Head of caudate nucleus (tissue), 42 donors: ENCODE results near the gene FAM170A.

Experiments used
- DNase-seq, 42 donors: peaks; one replicate each; pipeline versions ENCODE4 v3.0.0 to v3.0.0-alpha.2; 2020 to 2021; ENCODE audit warnings: mixed read lengths in 7 of 42
- intact Hi-C: fragments of 100-400 bp; cut with DNase I; formaldehyde crosslinking; loops from one replicate; pipeline ENCODE4 v1.15.0; 2022

The FAM170A gene

GRCh38 chr5:119629339-119629738, at the start of gene FAM170A:
TSS of gene FAM170A (plus strand) at chr5:119629558. CDS start at chr5:119629769, 211 bp downstream.
- intact Hi-C loops, result no loop called here
- no peak for DNase-seq

DNA sequence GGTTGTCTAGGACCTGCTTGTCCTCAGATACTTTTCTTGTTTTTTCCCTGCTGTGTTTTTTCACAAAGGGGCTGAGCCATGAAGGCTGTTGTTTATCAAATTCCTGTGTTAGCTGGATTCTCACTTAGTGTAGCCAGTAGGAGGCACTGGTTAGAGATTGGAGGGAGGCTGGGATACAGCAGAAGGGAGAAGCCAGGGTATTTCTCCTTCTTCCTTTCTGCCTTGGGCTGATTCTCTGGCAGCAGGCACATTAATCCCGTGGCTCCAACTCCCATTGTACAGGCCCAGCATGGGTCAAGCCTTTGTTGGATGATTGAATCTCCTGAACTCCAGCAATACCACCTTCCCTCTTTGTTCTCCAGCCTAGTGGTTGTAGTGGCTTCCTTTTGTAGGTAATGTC, 46.4 kb upstream of the FAM170A start:
- intact Hi-C loops, result no loop called here
- no peak for DNase-seq

DNA sequence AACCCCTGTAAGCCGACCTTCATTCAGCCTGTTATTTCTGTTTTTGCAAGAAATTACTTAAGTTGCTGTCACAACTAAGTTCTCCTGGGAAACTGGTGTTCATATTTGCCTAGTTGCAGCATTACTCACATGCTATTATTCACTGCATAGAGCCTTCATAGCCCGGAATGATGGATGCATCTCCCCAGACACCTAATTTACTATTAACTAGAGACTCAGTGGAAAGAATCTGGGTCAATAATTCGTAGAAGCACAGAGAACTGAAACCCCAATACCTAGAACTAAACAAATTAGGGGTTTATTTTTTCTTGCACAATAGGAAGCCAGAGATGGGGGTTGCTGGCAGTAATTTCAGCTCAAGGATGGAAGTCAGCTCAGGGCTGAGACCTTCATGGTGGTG, 45.7 kb upstream of the FAM170A start:
- intact Hi-C loops, result no loop called here
- DNase-seq, result no peak

GRCh38 chr5:119596046-119596445, 33.3 kb upstream of the FAM170A start:
- DNase-seq, result peak in 18 of 42 donors; percentile 10 to 75 (median 24)
- intact Hi-C loops, result no loop called here

- intact Hi-C loops, result no loop called here
- no peak for DNase-seq
Measured at GRCh38 chr5:119597728-119598298, 31.5 kb upstream of the FAM170A start.

- intact Hi-C loops, result no loop called here
Measured at GRCh38 chr5:119613937-119614336, 15.4 kb upstream of the FAM170A start.

DNA sequence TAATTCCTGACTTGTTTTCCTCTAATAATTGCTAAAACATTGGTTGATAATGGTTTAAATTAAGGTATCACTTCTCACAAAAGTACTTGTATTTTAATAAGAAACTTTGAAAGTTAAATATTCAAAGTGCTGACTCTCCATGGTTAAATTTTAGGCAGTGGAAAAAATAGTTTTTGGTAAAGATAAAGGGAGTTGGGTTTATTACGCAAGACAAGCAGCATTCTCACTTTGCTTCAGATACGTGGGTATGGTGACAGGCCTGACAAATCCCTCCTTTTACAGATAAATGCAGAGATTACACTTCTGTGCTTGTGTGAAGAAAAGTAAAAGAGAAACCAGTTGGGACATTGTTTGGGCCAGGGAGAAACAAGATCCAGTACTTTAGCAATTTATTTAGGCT, 14.5 kb upstream of the FAM170A start:
- DNase-seq, result no peak
- intact Hi-C loops, result no loop called here

More at GRCh38 chr5:119613937-119614336, 15.4 kb upstream of the FAM170A start:
- no peak for DNase-seq

- DNase-seq, result no peak
- intact Hi-C loops, result no loop called here
Measured at GRCh38 chr5:119626086-119626485, 3.3 kb upstream of the FAM170A start.

GRCh38 chr5:119630752-119631440, 1.5 kb downstream of the FAM170A start:
- intact Hi-C loops, result no loop called here
- DNase-seq, result no peak

- DNase-seq, result no peak
- intact Hi-C loops, result no loop called here
Measured at GRCh38 chr5:119631660-119632059, 2.3 kb downstream of the FAM170A start.

GRCh38 chr5:119651486-119651885, 22.1 kb downstream of the FAM170A start:
- no peak for DNase-seq
- intact Hi-C loops, result no loop called here

GRCh38 chr5:119655061-119655460, 25.7 kb downstream of the FAM170A start:
- no peak for DNase-seq
- intact Hi-C loops, result no loop called here

- no peak for DNase-seq
- intact Hi-C loops, result no loop called here
Measured at GRCh38 chr5:119656023-119656422, 26.7 kb downstream of the FAM170A start.

DNA sequence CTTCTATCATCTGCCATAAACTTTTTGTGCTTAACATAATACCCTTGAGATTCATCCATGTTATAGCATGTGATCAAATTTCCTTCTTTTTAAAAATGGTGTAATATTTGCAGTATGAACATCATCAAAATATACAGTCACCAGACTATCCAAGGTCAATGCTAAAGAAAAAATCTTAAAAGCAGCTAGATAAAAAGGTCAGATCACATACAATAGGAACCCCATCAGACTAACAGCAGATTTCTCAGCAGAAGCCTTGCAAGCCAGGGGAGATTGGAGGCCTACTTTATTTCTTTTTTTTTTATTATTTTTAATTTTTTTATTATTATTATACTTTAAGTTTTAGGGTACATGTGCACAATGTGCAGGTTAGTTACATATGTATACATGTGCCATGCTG, 37.2 kb downstream of the FAM170A start:
- DNase-seq, result no peak
- intact Hi-C loops, result no loop called here

- intact Hi-C loops, result no loop called here
- no peak for DNase-seq
Measured at GRCh38 chr5:119678351-119679028, 49.1 kb downstream of the FAM170A start.

DNA sequence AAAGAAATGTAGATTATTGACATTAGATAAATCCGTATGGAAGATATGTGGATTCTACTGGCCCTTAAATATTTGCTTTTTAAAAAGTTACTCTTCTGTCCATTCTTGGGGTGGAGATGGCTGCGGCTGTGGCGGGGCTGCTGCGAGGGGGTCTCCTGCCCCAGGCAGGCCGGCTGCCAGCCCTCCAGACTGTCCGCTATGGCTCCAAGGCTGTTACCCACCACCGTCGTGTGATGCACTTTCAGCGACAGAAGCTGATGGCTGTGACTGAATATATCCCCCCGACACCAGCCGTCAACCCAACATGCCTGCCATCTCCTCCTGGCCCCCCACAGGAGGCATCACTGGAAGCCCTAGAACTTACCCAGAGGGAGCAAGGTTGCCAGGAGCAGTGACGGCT, 50.7 kb downstream of the FAM170A start:
- intact Hi-C loops, result no loop called here
- DNase-seq, result no peak

GRCh38 chr5:119681734-119682133, 52.4 kb downstream of the FAM170A start:
- intact Hi-C loops, result no loop called here
- DNase-seq, result no peak

- DNase-seq, result no peak
- intact Hi-C loops, result no loop called here
Measured at GRCh38 chr5:119682372-119682771, 53.0 kb downstream of the FAM170A start.
